SH-SY5Y (cell line): ENCODE measurements around the gene EFHC2.

ENCODE experiments used
- GATA2 ChIP-seq: IDR thresholded peaks from 2 replicates; pipeline ENCODE4 v1.6.1; 2011; ENCODE audit warnings: mild to moderate bottlenecking, low read depth, low read length
- GATA3 ChIP-seq: IDR thresholded peaks from 2 replicates; pipeline ENCODE4 v1.6.1; 2011; ENCODE audit warnings: low read depth, mild to moderate bottlenecking, low read length, moderate library complexity

The EFHC2 gene

GRCh38 chrX:44314259-44314734 is 29.2 kb downstream of the EFHC2 start:
- TF ChIP-seq GATA3 (no peak), GATA2 (no peak)

GRCh38 chrX:44312421-44312820 is 31.1 kb downstream of the EFHC2 start:
- TF ChIP-seq GATA3: no peak
- TF ChIP-seq GATA2: no peak

GRCh38 chrX:44310227-44310626 is 33.2 kb downstream of the EFHC2 start:
- TF ChIP-seq GATA3 (no peak), GATA2 (no peak)

- TF ChIP-seq GATA2 (no peak), GATA3 (no peak)
These were observed 34.6 kb downstream of the EFHC2 start for GRCh38 chrX:44308869-44309268.

GRCh38 chrX:44306356-44306755 is 37.1 kb downstream of the EFHC2 start:
- no peak for TF ChIP-seq GATA3
- TF ChIP-seq GATA2: no peak

- no peak for TF ChIP-seq GATA3
- TF ChIP-seq GATA2: no peak
These were observed 37.6 kb downstream of the EFHC2 start for GRCh38 chrX:44305921-44306320.

- TF ChIP-seq GATA3 (no peak), GATA2 (no peak)
These were observed 40.4 kb downstream of the EFHC2 start for GRCh38 chrX:44303119-44303518.

- TF ChIP-seq GATA3 (no peak), GATA2 (no peak)
These were observed 44.3 kb downstream of the EFHC2 start for GRCh38 chrX:44299177-44299576.

GRCh38 chrX:44291468-44292092 is 51.9 kb downstream of the EFHC2 start:
- TF ChIP-seq GATA3 (no peak), GATA2 (no peak)

GRCh38 chrX:44290718-44291117 is 52.8 kb downstream of the EFHC2 start:
- TF ChIP-seq GATA3 (no peak), GATA2 (no peak)

- TF ChIP-seq GATA3: no peak
- no peak for TF ChIP-seq GATA2
These were observed 60.7 kb downstream of the EFHC2 start for GRCh38 chrX:44282753-44283152.

GRCh38 chrX:44280116-44280515 is 63.4 kb downstream of the EFHC2 start:
- TF ChIP-seq GATA2 (no peak), GATA3 (no peak)

GRCh38 chrX:44274096-44274495 is 69.4 kb downstream of the EFHC2 start:
- no peak for TF ChIP-seq GATA2
- TF ChIP-seq GATA3: no peak

- TF ChIP-seq GATA2 (no peak), GATA3 (no peak)
These were observed 75.6 kb downstream of the EFHC2 start for GRCh38 chrX:44267861-44268260.

GRCh38 chrX:44267116-44267515 is 76.4 kb downstream of the EFHC2 start:
- no peak for TF ChIP-seq GATA2
- TF ChIP-seq GATA3: no peak

- TF ChIP-seq GATA2 (no peak), GATA3 (no peak)
These were observed 77.9 kb downstream of the EFHC2 start for GRCh38 chrX:44265559-44265958.

GRCh38 chrX:44264936-44265335 is 78.5 kb downstream of the EFHC2 start:
- TF ChIP-seq GATA2 (no peak), GATA3 (no peak)
